HL-60/S4 treated with retinoic acid at 250 ng/mL for 4 days and 3 days (cell line): ENCODE data around the gene PIGU.
"Not testable (repeated sequence)": the region's sequence is repeated elsewhere in the genome, so short reads cannot be mapped to it uniquely, and the experiment has no call there.

Experiments
- in situ Hi-C: fragments of 300-500 bp; cut with MboI; formaldehyde crosslinking; loops from 2 replicates; pipeline ENCODE4 v1.7.0; 2022; ENCODE audit warnings: low sequenced_read_pairs

Gene PIGU

GRCh38 chr20:34706912-34707784 lies 30.3 kb upstream of the PIGU start:
- in situ Hi-C loops, result loop anchor here (10.0 kb wide), 1 partner anchor 172 kb away; no protein-coding TSS in a partner anchor

GRCh38 chr20:34706302-34706875 lies 29.5 kb upstream of the PIGU start:
- in situ Hi-C loops, result loop anchor here (10.0 kb wide), 1 partner anchor 172 kb away; no protein-coding TSS in a partner anchor

GRCh38 chr20:34705397-34706301 lies 28.8 kb upstream of the PIGU start:
- in situ Hi-C loops, result loop anchor here (10.0 kb wide), 1 partner anchor 171 kb away; no protein-coding TSS in a partner anchor

- in situ Hi-C loops, result loop anchor here (10.0 kb wide), 1 partner anchor 170 kb away; no protein-coding TSS in a partner anchor
Observed at GRCh38 chr20:34705008-34705396, 28.1 kb upstream of the PIGU start.

GRCh38 chr20:34704177-34705007 lies 27.5 kb upstream of the PIGU start, which contains the start of gene TP53INP2:
TSS of gene TP53INP2 (plus strand) at chr20:34704344. CDS start at chr20:34708740, 4,396 bp downstream.
- in situ Hi-C loops, result loop anchor here (10.0 kb wide), 1 partner anchor 170 kb away; no protein-coding TSS in a partner anchor

GRCh38 chr20:34703424-34704176 lies 26.7 kb upstream of the PIGU start:
- in situ Hi-C loops, result loop anchor here (10.0 kb wide), 1 partner anchor 169 kb away; no protein-coding TSS in a partner anchor

GRCh38 chr20:34703061-34703423 lies 26.1 kb upstream of the PIGU start:
- in situ Hi-C loops, result loop anchor here (10.0 kb wide), 1 partner anchor 168 kb away; no protein-coding TSS in a partner anchor

- in situ Hi-C loops, result loop anchor here (10.0 kb wide), 1 partner anchor 167 kb away; no protein-coding TSS in a partner anchor
Observed at GRCh38 chr20:34701405-34702085, 24.7 kb upstream of the PIGU start.

- in situ Hi-C loops, result no loop called here
Observed at GRCh38 chr20:34693414-34693813, 16.5 kb upstream of the PIGU start.

GRCh38 chr20:34691838-34692237 lies 14.9 kb upstream of the PIGU start:
- in situ Hi-C loops, result no loop called here

- in situ Hi-C loops, result no loop called here
Observed at GRCh38 chr20:34689486-34689885, 12.6 kb upstream of the PIGU start.

- in situ Hi-C loops, result no loop called here
Observed at GRCh38 chr20:34683667-34684066, 6.8 kb upstream of the PIGU start.

GRCh38 chr20:34680586-34681175 lies 3.8 kb upstream of the PIGU start:
- in situ Hi-C loops, result no loop called here

GRCh38 chr20:34675993-34676641 lies 775 bp downstream of the PIGU start:
- in situ Hi-C loops, result no loop called here

- in situ Hi-C loops, result no loop called here
Observed at GRCh38 chr20:34675561-34675960, 1.3 kb downstream of the PIGU start.

GRCh38 chr20:34673412-34673811 lies 3.5 kb downstream of the PIGU start:
- in situ Hi-C loops, result no loop called here

GRCh38 chr20:34669094-34669493 lies 7.8 kb downstream of the PIGU start:
- in situ Hi-C loops, result no loop called here

- in situ Hi-C loops, result not testable (repeated sequence)
Observed at GRCh38 chr20:34664751-34665150, 12.1 kb downstream of the PIGU start.
